Lower leg skin (tissue), 3 donors: Measurements from ENCODE around the gene PTPRN2.

Source experiments
- POLR2A ChIP-seq, 2 donors: fragments of 450-650 bp; IDR thresholded peaks; one replicate each; pipeline ENCODE4 v1.6.1; 2016 to 2017; ENCODE audit warnings: antibody characterized with exemption in 2 of 2, mild to moderate bottlenecking in 1 of 2, moderate library complexity in 1 of 2
- TF ChIP-seq, protein P1 (sequence below), 3 donors: fragments of 450-650 bp; IDR thresholded peaks; one replicate each; pipeline ENCODE4 v1.5.1; 2016; ENCODE audit warnings: antibody characterized with exemption in 3 of 3, mild to moderate bottlenecking in 3 of 3, moderate library complexity in 2 of 3

GRCh38 chr7:157805713-157806112 is 781.9 kb downstream of the PTPRN2 start:
- TF ChIP-seq, protein P1, sequence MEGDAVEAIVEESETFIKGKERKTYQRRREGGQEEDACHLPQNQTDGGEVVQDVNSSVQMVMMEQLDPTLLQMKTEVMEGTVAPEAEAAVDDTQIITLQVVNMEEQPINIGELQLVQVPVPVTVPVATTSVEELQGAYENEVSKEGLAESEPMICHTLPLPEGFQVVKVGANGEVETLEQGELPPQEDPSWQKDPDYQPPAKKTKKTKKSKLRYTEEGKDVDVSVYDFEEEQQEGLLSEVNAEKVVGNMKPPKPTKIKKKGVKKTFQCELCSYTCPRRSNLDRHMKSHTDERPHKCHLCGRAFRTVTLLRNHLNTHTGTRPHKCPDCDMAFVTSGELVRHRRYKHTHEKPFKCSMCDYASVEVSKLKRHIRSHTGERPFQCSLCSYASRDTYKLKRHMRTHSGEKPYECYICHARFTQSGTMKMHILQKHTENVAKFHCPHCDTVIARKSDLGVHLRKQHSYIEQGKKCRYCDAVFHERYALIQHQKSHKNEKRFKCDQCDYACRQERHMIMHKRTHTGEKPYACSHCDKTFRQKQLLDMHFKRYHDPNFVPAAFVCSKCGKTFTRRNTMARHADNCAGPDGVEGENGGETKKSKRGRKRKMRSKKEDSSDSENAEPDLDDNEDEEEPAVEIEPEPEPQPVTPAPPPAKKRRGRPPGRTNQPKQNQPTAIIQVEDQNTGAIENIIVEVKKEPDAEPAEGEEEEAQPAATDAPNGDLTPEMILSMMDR (IDR thresholded peaks at IDR 0.05), result no peak
- TF ChIP-seq POLR2A (IDR thresholded peaks at IDR 0.05), result no peak
